Mesenteric fat pad (tissue), 1 donor: ENCODE results near the gene CDH13. TPM values are rescaled to one million over a fixed set of nuclear protein-coding genes. Genes with fewer than 3 reads are reported as not detected.

ENCODE experiments used
- DNase-seq: peaks from one replicate; pipeline ENCODE4 v3.0.0-alpha.2; 2020; ENCODE audit warnings: low spot score
- total RNA-seq: library from RNA; stranded (reverse); fragmentation: NEBNext Ultra II Directional; extraction: Animal tissue kit (Norgen Biotek cat#: 25700); gene quantifications from one replicate; pipeline ENCODE4 v1.2.1, GENCODE V29; 2021
- donor health status: DM: yes; HTN: yes; CAD: no.

The CDH13 gene
- total RNA-seq, 1 donor from 2014 or later, result 18.3 TPM

GRCh38 chr16:83397601-83398291 is 771.0 kb downstream of the CDH13 start:
- no peak for DNase-seq

DNA sequence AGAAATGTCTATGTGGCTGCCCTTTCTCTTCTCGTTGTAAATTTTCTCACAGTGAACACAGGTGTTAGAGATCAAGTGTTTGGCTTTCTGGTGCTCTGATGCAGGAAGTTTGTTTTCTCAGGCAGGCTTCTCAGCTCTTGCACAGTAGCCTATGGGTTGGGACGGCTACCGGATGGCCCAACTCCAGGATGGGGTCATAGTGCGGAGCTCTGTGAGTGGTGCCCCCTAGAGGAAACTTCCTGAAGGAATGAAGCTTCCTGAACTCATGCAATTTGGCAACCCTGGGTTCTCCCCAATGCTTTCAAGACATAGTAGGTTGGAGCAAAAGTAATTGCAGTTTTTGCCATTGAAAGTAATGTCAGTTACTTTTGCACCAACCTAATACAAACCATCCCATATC is 773.5 kb downstream of the CDH13 start:
- DNase-seq, result no peak

DNA sequence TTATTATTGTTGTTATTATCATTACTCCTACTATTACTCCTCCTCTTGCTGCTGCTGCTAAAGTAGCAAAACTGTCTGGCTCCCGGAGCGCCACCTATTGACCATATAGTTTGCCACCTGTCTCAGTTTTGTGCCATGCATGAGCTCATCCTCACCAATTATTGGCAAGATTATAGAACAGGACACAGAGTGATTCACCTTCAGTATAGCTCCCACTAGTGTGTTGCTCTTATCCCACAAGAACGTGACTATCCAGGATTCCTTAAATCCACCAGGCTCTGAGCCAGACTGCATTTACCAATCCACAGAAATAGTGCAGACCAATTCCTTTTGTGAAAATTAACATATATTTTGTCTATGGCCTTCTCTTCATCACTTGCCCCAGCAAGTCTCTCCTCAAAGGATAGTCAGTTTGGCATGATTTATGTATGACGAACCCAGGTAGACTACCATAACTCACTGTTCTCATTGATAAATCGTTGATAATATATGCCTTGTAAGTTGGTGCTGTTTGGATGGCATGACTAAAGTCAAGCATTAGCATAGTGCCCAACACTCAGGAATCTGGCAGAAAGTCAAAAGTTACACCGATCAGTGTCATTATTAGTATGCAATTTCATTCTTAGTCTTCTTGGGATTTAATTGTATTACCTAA is 775.5 kb downstream of the CDH13 start:
- no peak for DNase-seq

GRCh38 chr16:83402967-83403366 is 776.2 kb downstream of the CDH13 start:
- DNase-seq, result no peak

- DNase-seq, result no peak
Measured at GRCh38 chr16:83403761-83404160, 777.0 kb downstream of the CDH13 start.

GRCh38 chr16:83404261-83404660 is 777.5 kb downstream of the CDH13 start:
- DNase-seq, result no peak

- no peak for DNase-seq
Measured at GRCh38 chr16:83407928-83408327, 781.2 kb downstream of the CDH13 start.

DNA sequence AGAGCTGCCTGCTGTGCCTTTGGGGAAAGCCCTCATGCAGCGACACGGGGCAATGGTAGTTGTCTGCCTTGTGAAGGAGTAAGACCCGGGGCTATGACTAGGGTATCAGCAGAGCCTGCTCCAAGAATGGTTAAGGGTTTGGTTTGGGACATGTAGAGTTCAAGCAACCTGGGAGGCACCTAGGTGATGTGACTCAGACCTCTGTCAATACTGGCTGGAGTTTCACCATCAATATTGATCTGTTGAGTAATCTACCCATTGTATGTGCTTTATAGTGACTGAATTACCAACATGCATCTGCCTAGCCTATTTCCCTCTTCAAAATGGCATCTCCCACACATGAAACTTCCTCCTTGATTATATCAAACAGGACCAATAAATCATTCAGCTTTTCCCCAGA is 782.6 kb downstream of the CDH13 start:
- no peak for DNase-seq

GRCh38 chr16:83418565-83418964 is 791.8 kb downstream of the CDH13 start:
- DNase-seq, result no peak

- DNase-seq, result no peak
Measured at GRCh38 chr16:83420206-83420760, 793.5 kb downstream of the CDH13 start.

DNA sequence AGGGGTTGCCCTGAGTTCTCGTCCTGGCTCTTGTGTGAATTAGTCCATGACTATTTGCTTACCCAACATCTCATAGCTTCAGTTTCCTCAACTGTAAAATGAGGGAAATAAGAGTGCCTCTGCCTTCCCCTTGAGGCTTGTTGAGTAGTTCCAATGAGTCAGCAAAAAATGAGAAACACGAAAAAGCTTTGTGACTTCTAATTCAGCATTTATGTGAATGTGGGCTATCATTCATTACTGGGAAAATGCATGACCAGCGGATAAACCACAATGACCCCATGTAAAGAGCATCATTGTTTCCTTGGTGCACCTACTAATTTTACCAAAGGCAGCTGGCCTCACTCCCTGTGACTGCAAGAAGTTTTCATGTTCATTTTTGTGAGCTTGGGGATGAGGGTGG is 806.4 kb downstream of the CDH13 start:
- no peak for DNase-seq

DNA sequence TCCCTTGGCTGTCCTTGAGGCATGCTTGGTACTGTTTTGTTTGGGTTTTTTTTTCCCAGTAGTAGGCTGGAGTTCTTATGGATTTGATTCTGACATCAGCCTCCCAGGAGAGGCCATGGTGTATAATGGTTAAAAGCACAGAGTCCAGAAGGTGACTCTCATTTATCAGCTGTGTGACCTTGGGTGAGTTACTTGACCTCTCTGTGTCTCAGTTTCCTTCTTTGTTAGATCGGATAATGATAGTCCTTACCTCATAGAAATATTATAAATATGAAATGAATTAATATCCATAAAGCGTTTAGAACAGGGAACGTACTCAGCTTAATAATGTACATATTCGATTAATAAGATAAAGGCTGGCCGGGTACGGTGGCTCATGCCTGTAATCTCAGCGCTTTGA is 810.3 kb downstream of the CDH13 start:
- DNase-seq, result no peak

- DNase-seq, result no peak
Measured at GRCh38 chr16:83438326-83438725, 811.6 kb downstream of the CDH13 start.

- DNase-seq, result no peak
Measured at GRCh38 chr16:83439412-83439811, 812.6 kb downstream of the CDH13 start.

DNA sequence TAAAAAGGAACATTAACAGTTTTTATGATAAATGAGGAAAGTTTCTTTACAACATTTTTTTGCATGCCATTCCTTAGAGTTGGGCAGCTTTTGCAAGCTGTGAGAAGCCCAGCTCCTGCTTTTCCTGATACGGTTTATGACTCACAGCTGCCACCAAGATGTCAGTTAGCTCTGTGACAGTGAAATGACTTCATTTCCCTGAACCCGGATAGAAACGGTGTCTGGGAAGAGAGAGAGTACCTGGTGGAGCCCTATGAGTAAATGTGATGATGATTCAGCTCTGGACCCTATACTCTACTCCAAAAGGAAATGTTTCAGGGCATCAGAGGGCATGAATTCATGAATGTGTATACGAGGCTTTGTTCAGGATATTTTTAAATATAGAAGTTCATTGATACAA is 814.7 kb downstream of the CDH13 start:
- no peak for DNase-seq

- no peak for DNase-seq
Measured at GRCh38 chr16:83443972-83444371, 817.2 kb downstream of the CDH13 start.

DNA sequence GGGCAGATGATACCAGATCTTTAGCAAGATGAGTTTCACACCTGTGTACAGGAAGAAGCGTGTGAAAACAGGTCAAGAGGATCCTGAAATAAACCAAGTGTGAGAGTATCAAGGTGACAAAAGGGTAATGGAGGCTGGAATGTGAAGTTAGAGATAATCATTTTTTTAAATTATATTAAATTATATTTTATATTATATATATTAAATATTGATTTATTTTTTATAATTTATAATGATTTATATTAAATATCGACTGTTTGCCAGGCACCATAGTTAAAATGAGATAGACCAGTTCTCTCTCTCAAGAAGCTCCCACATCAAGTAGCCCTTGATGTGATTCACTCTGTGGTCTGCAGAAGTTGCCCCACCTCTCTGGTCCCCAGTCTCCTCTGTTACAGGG is 820.8 kb downstream of the CDH13 start:
- no peak for DNase-seq

- no peak for DNase-seq
Measured at GRCh38 chr16:83449861-83450260, 823.1 kb downstream of the CDH13 start.

DNA sequence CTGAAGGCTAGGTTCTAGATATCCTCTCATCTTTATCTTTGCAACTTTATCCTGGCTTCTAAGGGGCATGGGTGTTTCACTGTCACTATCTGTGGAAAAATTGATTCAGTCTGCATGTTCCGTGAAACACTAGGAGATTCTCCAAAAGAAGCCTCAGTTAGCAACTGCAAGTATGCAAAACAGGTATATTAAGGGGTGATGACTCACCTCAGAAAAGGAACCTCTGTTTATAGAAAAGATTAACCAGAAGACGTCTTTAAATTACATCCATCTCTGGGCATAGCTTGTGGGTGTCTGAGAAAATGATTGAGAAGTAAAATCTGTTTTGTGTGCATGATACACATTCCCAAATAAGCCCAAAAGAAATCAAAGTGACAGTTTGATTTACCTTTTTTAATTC is 827.2 kb downstream of the CDH13 start:
- no peak for DNase-seq

- DNase-seq, result no peak
Measured at GRCh38 chr16:83455716-83456115, 828.9 kb downstream of the CDH13 start.

GRCh38 chr16:83456934-83457333 is 830.2 kb downstream of the CDH13 start:
- no peak for DNase-seq

- DNase-seq, result no peak
Measured at GRCh38 chr16:83458612-83459011, 831.8 kb downstream of the CDH13 start.

GRCh38 chr16:83464991-83465390 is 838.2 kb downstream of the CDH13 start:
- no peak for DNase-seq
